GM21619 (cell line): ENCODE measurements around the gene DLGAP4.

Experiments used
- ATAC-seq: cut with Tn5 transposase; IDR thresholded peaks from one replicate; pipeline ENCODE4 v1.9.1; 2021; ENCODE audit not compliant: unreplicated experiment

The DLGAP4 gene

DNA sequence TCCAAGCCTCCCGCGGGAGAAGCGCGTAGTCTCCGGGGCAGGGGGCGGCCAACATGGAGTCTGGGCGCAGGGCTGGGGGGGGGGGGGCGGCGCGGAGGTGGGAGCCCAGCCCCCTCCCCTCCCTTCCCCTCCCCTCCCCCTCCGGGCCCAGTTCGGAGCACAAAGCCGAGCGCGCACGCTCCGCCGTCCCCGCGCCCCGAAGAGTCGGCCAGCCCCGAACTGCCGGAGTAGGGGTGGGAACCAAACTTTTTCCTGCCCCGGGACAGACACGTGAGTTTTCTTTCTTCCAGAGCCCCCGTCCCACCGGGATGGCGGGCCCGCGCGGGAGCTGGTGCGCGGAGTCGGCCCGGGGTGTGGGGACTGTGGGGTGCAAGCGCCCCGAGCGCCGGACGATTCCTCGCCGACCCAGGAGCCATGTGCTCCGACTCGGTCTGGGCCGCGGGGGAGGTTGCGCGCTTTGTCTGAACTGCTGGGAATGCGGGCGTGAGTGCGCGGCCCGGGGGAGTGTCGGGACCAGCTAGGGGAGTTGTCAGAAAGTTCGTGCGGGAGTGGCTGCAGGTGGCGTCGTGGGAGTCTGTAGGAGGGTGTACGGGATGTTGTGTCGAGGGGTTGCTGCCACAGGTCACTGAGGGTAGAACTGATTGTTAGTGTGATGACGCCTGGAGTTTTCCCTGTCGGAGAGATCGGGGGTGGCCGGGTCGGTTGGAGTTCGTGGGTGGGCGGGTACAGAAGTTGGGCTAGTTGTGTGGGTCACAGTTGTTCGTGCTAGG lies 268.4 kb downstream of the DLGAP4 start:
- ATAC-seq: no peak

GRCh38 chr20:36576081-36576445 lies 269.9 kb downstream of the DLGAP4 start:
- no peak for ATAC-seq
